A549 treated with Mapracorat at 1 μM for 4 hours (cell line): Measurements from ENCODE around the gene ARFGEF2. TPM values are rescaled to one million over a fixed set of nuclear protein-coding genes. Genes with fewer than 3 reads are reported as not detected.

Source experiments
- total RNA-seq: library from RNA; stranded (reverse); fragments of 200-300 nt; extraction: Qiagen RNA extraction; gene quantifications from 5 replicates; pipeline ENCODE4 v1.2.3, GENCODE V29; 2022

ARFGEF2 gene
- 11.7 to 15.2 TPM (median 14.2 TPM) in 5 replicates for total RNA-seq

DNA sequence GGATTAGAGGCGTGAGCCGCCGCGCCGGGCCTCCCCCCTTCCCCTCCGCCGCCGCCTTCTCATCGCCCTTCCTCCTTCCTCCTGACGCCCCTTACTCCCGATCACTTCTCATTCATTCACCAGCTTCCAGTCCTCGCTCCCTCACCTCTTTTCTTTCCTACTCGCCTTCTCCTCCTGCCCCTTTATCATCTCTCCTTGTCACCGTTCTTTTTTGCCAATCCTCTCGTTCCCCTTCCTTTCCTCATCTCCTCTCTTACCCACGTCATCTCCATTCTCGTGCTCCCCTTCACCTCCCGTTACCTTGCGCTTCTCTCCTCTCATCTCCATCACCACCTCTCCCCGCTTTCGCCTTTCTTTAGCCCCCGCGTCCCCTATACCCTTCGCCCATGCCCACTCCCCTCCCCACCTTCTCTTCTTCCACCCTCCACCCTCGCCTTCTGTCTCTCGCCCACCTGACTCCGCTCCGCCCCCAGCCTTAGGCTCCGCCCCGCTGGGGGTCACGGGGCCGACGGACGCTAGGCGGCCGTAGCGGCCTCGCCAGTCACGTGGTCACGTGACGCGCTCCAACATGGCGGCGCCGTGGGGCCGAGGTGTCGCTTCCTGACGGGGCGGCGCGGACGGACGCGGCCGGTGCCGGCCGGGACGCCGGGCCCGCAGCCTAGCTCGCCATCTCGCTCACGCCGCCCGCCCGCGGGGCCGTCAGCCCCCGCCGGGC is at the start of gene ARFGEF2:
Gene ARFGEF2 (plus strand): TSS at position 544 of the 715 bp plus-strand sequence. CDS start 179 bp downstream, outside the sequence.

DNA sequence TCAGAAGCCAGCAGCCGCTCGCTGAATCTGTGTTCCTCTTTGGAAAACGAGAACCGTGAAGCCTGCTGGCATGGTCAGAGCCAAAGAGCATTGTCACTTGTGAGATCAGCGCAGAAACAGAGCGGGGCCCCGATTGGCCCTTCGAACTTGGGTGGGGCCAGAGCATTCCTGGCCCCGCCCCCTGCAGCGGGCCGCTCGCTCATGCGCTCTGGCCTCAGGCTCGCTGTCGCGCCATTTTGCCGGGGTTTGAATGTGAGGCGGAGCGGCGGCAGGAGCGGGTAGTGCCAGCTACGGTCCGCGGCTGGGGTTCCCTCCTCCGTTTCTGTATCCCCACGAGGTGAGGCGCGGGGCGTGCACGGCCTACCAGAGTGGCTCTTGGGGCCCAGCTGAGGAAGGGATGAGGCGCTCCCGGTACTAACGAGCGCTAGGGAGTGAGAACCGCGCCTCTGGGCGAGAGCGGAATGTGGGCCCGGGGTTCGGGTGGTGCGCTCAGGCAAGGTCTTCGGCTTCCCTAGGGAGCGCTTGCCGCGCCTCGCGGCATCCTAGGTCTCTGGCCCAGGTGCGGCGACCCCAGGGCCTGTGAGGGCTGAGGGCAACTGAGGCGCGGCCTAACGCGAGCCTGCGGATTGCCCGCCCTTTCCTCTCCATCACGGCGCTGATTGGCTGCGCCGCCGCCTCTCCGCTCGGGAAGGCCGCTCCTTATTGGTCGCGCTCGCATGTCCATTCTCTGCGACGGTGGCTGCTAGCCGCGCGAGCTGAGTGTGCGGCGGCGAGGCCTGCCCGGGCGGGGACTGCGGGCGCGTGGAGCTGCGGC is 124.8 kb downstream of the ARFGEF2 start, which contains the start of gene CSE1L:
Gene CSE1L (plus strand): TSS at position 226 of the 814 bp plus-strand sequence. CDS start 12,152 bp downstream, outside the sequence.

Other genes with a start within 250 kb of the ARFGEF2 start
- gene PREX1, start 93.7 kb upstream of the ARFGEF2 start, total RNA-seq, result 10.1 to 14.2 TPM (median 13.4 TPM) in 5 replicates
- 88.3 to 97.5 TPM (median 92.7 TPM) in 5 replicates for gene CSE1L, start 124.6 kb downstream of the ARFGEF2 start, total RNA-seq